Right lobe of liver (tissue), 4 donors: Measurements from ENCODE around the gene FOXJ1.

Source experiments
- POLR2A ChIP-seq: fragments of 450-650 bp; IDR thresholded peaks from one replicate; pipeline ENCODE4 v1.6.1; 2017; ENCODE audit warnings: antibody characterized with exemption, mild to moderate bottlenecking
- TF ChIP-seq, protein P1 (sequence below), 4 donors: fragments of 200-600 bp in 3 of 4; fragments of 450-650 bp in 1 of 4; IDR thresholded peaks; one replicate each; pipeline versions ENCODE4 v1.5.1 to v1.8.0; 2016 to 2022; ENCODE audit warnings: antibody characterized with exemption in 4 of 4, mild to moderate bottlenecking in 2 of 4
- donor health status: DM: no; HTN: no; CAD: no.
- donor health status: DM: no; HTN: no; CAD: no.
- donor health status: DM: no; HTN: yes; CAD: no.

DNA sequence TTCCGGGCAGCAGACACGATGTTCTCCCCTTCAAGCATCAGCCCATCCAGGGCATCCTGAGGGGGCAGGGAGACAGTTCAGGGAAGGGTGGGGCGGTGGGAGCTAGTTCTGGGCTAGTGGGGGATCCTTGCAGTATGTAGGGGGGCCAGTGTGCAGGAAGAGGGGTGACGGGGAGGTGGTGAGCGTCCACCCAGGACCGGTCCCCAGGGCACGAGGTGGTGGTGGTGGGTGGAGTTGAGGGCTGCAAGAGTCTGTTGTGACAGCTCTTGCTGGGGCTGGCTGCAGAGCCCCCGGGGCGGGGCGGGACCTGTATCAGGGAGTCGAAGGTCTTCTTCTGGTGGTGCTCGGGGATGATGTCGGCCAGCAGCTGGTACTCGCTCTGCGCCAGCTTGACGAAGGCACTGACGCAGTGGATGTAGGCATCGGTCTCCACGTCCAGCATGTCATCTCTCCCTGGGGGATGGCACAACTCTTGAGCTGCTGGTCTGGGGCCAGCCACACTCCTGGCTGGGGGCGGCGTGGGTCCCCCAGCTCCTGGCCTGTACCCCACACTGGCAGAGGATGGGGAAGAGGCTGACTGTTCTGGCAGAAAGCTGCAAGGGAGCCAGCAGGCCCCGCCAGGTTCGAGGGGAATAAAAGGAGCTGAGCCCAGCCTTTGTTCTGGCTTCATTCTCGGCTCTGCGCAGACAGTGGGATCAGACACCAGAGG, 52.0 kb downstream of the FOXJ1 start:
- TF ChIP-seq, protein P1, sequence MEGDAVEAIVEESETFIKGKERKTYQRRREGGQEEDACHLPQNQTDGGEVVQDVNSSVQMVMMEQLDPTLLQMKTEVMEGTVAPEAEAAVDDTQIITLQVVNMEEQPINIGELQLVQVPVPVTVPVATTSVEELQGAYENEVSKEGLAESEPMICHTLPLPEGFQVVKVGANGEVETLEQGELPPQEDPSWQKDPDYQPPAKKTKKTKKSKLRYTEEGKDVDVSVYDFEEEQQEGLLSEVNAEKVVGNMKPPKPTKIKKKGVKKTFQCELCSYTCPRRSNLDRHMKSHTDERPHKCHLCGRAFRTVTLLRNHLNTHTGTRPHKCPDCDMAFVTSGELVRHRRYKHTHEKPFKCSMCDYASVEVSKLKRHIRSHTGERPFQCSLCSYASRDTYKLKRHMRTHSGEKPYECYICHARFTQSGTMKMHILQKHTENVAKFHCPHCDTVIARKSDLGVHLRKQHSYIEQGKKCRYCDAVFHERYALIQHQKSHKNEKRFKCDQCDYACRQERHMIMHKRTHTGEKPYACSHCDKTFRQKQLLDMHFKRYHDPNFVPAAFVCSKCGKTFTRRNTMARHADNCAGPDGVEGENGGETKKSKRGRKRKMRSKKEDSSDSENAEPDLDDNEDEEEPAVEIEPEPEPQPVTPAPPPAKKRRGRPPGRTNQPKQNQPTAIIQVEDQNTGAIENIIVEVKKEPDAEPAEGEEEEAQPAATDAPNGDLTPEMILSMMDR (IDR thresholded peaks at IDR 0.05), result no peak
- no peak for TF ChIP-seq POLR2A
